HEK293 (cell line): Measurements from ENCODE around the gene MVD.
A peak's percentile ranks its signal among the peaks of the same experiment; 100 is the strongest.

ENCODE experiments used
- CTCF ChIA-PET: fragments of 350-600 bp; formaldehyde crosslinking; extraction: SDS; loops from one replicate; lab custom pipeline; 2021; ENCODE audit warnings: antibody characterized with exemption; lab: Yijun Ruan, JAX
- POLR2A ChIA-PET: fragments of 300-600 bp; formaldehyde crosslinking; extraction: SDS; loops from one replicate; lab custom pipeline; 2020; ENCODE audit warnings: antibody characterized with exemption, inconsistent platforms; lab: Yijun Ruan, JAX
- H3K27ac ChIP-seq: fragments of 200-500 bp; sonication (Bioruptor generic); 2 replicates; pipeline ENCODE4 v1.5.1; 2014; ENCODE audit warnings: low read depth, low read length, control low read depth, inconsistent platforms; ENCODE audit errors: extremely low read depth
- H3K36me3 ChIP-seq, 2 experiments: fragments of 200-500 bp in 1 of 2; sonication (Bioruptor generic) in 1 of 2; 1 replicate in 1 of 2; 2 replicates in 1 of 2; pipeline ENCODE4 v1.5.1; 2014 to 2017; ENCODE audit warnings: inconsistent platforms in 2 of 2, low read length in 2 of 2; ENCODE audit not compliant: control insufficient read depth in 2 of 2, insufficient read depth in 1 of 2
- H3K4me1 ChIP-seq: fragments of 200-500 bp; sonication (Bioruptor generic); 2 replicates; pipeline ENCODE4 v1.5.1; 2014; ENCODE audit warnings: mild to moderate bottlenecking, low read length, inconsistent platforms; ENCODE audit not compliant: control insufficient read depth, insufficient read depth
- H3K4me3 ChIP-seq: 2 replicates; pipeline ENCODE4 v1.5.1; 2011; ENCODE audit warnings: low read depth, mild to moderate bottlenecking, control low read depth, low read length, moderate library complexity
- H3K9me3 ChIP-seq: fragments of 200-500 bp; sonication (Bioruptor generic); 2 replicates; pipeline ENCODE4 v1.5.1; 2014; ENCODE audit warnings: low read depth, low read length, inconsistent platforms; ENCODE audit not compliant: control insufficient read depth, insufficient read depth
- BCL6B ChIP-seq: fragments of 450-650 bp; formaldehyde crosslinking; IDR thresholded peaks from 2 replicates; pipeline ENCODE4 v1.5.1; 2017; ENCODE audit warnings: missing biosample characterization, missing genetic modification characterization
- EGR2 ChIP-seq: fragments of 450-650 bp; formaldehyde crosslinking; IDR thresholded peaks from 2 replicates; pipeline ENCODE4 v1.5.1; 2016; ENCODE audit warnings: low read depth, missing biosample characterization, missing genetic modification characterization
- FEZF1 ChIP-seq: fragments of 450-650 bp; formaldehyde crosslinking; IDR thresholded peaks from 2 replicates; pipeline ENCODE4 v1.5.1; 2016; ENCODE audit warnings: missing biosample characterization, missing genetic modification characterization
- KLF7 ChIP-seq: fragments of 450-650 bp; formaldehyde crosslinking; IDR thresholded peaks from 2 replicates; pipeline ENCODE4 v1.5.1; 2016; ENCODE audit warnings: missing biosample characterization, missing genetic modification characterization, borderline replicate concordance
- PRDM10 ChIP-seq: fragments of 450-650 bp; formaldehyde crosslinking; IDR thresholded peaks from 2 replicates; pipeline ENCODE4 v1.5.1; 2016; ENCODE audit warnings: missing biosample characterization, missing genetic modification characterization
- REPIN1 ChIP-seq: fragments of 450-650 bp; formaldehyde crosslinking; IDR thresholded peaks from 2 replicates; pipeline ENCODE4 v1.5.1; 2017; ENCODE audit warnings: missing biosample characterization, missing genetic modification characterization, low read depth
- SP2 ChIP-seq: fragments of 450-650 bp; formaldehyde crosslinking; IDR thresholded peaks from 2 replicates; pipeline ENCODE4 v1.5.1; 2016; ENCODE audit warnings: missing biosample characterization, missing genetic modification characterization
- ZBTB7A ChIP-seq: fragments of 450-650 bp; formaldehyde crosslinking; IDR thresholded peaks from 2 replicates; pipeline ENCODE4 v1.5.1; 2016; ENCODE audit warnings: low read depth, missing biosample characterization, missing genetic modification characterization
- ZNF132 ChIP-seq: fragments of 450-650 bp; formaldehyde crosslinking; IDR thresholded peaks from 2 replicates; pipeline ENCODE4 v1.5.1; 2017; ENCODE audit warnings: missing biosample characterization, missing genetic modification characterization, borderline replicate concordance
- ZNF2 ChIP-seq: fragments of 450-650 bp; formaldehyde crosslinking; IDR thresholded peaks from 2 replicates; pipeline ENCODE4 v1.5.1; 2016; ENCODE audit warnings: missing biosample characterization, missing genetic modification characterization
- ZNF211 ChIP-seq: fragments of 450-650 bp; formaldehyde crosslinking; IDR thresholded peaks from 2 replicates; pipeline ENCODE4 v1.5.1; 2016; ENCODE audit warnings: low read depth, missing biosample characterization, missing genetic modification characterization
- ZNF433 ChIP-seq: fragments of 450-650 bp; formaldehyde crosslinking; IDR thresholded peaks from 2 replicates; pipeline ENCODE4 v1.5.1; 2016; ENCODE audit warnings: missing biosample characterization, missing genetic modification characterization, low read depth
- ZNF639 ChIP-seq: fragments of 450-650 bp; formaldehyde crosslinking; IDR thresholded peaks from 2 replicates; pipeline ENCODE4 v1.5.1; 2016; ENCODE audit warnings: missing biosample characterization, missing genetic modification characterization
- ZNF768 ChIP-seq: fragments of 450-650 bp; formaldehyde crosslinking; IDR thresholded peaks from 2 replicates; pipeline ENCODE4 v1.5.1; 2018; ENCODE audit warnings: missing biosample characterization, mild to moderate bottlenecking, missing genetic modification characterization
- TF ChIP-seq, protein P1 (sequence below): fragments of 450-650 bp; formaldehyde crosslinking; IDR thresholded peaks from 2 replicates; pipeline ENCODE4 v1.5.1; 2017; ENCODE audit warnings: missing biosample characterization, missing genetic modification characterization
- TF ChIP-seq, protein P2 (sequence below): fragments of 450-650 bp; formaldehyde crosslinking; conservative IDR thresholded peaks from 2 replicates; pipeline ENCODE4 v1.5.1; 2016; ENCODE audit warnings: low read depth, missing biosample characterization, missing genetic modification characterization
- TF ChIP-seq, protein P3 (sequence below): fragments of 450-650 bp; formaldehyde crosslinking; IDR thresholded peaks from 2 replicates; pipeline ENCODE4 v1.5.1; 2016; ENCODE audit warnings: missing biosample characterization, missing genetic modification characterization

MVD gene

GRCh38 chr16:88712362-88712979 lies 49.6 kb upstream of the MVD start (continued):
- TF ChIP-seq REPIN1 (tag by site-specific recombination) (no peak), ZNF639 (tag by site-specific recombination) (no peak), ZBTB7A (tag by site-specific recombination) (0 out of 2 replicates have a peak, but pooled peaks have one; percentile 39), ZNF132 (no peak), ZNF211 (tag by site-specific recombination) (no peak), EGR2 (no peak), ZNF768 (tag by site-specific recombination) (no peak), FEZF1 (no peak), ZNF2 (tag by site-specific recombination) (no peak)
- TF ChIP-seq, protein P1, sequence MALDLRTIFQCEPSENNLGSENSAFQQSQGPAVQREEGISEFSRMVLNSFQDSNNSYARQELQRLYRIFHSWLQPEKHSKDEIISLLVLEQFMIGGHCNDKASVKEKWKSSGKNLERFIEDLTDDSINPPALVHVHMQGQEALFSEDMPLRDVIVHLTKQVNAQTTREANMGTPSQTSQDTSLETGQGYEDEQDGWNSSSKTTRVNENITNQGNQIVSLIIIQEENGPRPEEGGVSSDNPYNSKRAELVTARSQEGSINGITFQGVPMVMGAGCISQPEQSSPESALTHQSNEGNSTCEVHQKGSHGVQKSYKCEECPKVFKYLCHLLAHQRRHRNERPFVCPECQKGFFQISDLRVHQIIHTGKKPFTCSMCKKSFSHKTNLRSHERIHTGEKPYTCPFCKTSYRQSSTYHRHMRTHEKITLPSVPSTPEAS (tag by site-specific recombination): no peak
- TF ChIP-seq, protein P2, sequence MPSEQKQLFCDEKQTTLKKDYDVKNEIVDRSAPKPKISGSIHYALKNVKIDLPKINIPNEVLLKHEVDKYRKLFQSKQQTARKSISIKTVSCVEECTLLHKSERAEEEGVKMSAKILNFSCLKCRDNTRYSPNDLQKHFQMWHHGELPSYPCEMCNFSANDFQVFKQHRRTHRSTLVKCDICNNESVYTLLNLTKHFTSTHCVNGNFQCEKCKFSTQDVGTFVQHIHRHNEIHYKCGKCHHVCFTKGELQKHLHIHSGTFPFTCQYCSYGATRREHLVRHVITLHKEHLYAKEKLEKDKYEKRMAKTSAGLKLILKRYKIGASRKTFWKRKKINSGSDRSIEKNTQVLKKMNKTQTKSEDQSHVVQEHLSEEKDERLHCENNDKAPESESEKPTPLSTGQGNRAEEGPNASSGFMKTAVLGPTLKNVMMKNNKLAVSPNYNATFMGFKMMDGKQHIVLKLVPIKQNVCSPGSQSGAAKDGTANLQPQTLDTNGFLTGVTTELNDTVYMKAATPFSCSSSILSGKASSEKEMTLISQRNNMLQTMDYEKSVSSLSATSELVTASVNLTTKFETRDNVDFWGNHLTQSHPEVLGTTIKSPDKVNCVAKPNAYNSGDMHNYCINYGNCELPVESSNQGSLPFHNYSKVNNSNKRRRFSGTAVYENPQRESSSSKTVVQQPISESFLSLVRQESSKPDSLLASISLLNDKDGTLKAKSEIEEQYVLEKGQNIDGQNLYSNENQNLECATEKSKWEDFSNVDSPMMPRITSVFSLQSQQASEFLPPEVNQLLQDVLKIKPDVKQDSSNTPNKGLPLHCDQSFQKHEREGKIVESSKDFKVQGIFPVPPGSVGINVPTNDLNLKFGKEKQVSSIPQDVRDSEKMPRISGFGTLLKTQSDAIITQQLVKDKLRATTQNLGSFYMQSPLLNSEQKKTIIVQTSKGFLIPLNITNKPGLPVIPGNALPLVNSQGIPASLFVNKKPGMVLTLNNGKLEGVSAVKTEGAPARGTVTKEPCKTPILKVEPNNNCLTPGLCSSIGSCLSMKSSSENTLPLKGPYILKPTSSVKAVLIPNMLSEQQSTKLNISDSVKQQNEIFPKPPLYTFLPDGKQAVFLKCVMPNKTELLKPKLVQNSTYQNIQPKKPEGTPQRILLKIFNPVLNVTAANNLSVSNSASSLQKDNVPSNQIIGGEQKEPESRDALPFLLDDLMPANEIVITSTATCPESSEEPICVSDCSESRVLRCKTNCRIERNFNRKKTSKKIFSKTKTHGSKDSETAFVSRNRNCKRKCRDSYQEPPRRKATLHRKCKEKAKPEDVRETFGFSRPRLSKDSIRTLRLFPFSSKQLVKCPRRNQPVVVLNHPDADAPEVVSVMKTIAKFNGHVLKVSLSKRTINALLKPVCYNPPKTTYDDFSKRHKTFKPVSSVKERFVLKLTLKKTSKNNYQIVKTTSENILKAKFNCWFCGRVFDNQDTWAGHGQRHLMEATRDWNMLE (tag by site-specific recombination): no peak

- ChIA-PET POLR2A (no interaction called here), CTCF (no interaction called here)
- H3K27ac ChIP-seq: 0 out of 2 replicates have a peak overlapping the region, but pooled peaks have one; percentile 9
- no peak overlapping the region for H3K4me3 ChIP-seq
- H3K4me1 ChIP-seq: no peaks in the 10 kb centered on the region
- H3K36me3 ChIP-seq: peaks cover 0 to 55% of the 10 kb centered on the region in 2 experiments; a peak in 1 of 3 replicates
- no peaks in the 10 kb centered on the region for H3K9me3 ChIP-seq
- TF ChIP-seq ZNF2 (tag by site-specific recombination) (no peak), BCL6B (peak; percentile 90), FEZF1 (no peak), PRDM10 (tag by site-specific recombination) (peak; percentile 54), KLF7 (tag by site-specific recombination) (no peak), ZNF433 (no peak), SP2 (peak; percentile 25)
- TF ChIP-seq, protein P3, sequence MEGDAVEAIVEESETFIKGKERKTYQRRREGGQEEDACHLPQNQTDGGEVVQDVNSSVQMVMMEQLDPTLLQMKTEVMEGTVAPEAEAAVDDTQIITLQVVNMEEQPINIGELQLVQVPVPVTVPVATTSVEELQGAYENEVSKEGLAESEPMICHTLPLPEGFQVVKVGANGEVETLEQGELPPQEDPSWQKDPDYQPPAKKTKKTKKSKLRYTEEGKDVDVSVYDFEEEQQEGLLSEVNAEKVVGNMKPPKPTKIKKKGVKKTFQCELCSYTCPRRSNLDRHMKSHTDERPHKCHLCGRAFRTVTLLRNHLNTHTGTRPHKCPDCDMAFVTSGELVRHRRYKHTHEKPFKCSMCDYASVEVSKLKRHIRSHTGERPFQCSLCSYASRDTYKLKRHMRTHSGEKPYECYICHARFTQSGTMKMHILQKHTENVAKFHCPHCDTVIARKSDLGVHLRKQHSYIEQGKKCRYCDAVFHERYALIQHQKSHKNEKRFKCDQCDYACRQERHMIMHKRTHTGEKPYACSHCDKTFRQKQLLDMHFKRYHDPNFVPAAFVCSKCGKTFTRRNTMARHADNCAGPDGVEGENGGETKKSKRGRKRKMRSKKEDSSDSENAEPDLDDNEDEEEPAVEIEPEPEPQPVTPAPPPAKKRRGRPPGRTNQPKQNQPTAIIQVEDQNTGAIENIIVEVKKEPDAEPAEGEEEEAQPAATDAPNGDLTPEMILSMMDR: no peak
Observed at GRCh38 chr16:88711750-88712340, 49.0 kb upstream of the MVD start.
